HEK293 (cell line): ENCODE measurements around the gene ATP5F1D.

ENCODE experiments used
- KLF1 ChIP-seq: fragments of 450-650 bp; formaldehyde crosslinking; IDR thresholded peaks from 2 replicates; pipeline ENCODE4 v1.5.1; 2016; ENCODE audit warnings: missing biosample characterization, missing genetic modification characterization
- KLF8 ChIP-seq: fragments of 450-650 bp; formaldehyde crosslinking; IDR thresholded peaks from 2 replicates; pipeline ENCODE4 v1.5.1; 2016; ENCODE audit warnings: missing biosample characterization, missing genetic modification characterization
- MZF1 ChIP-seq: fragments of 450-650 bp; formaldehyde crosslinking; IDR thresholded peaks from 2 replicates; pipeline ENCODE4 v1.5.1; 2017; ENCODE audit warnings: missing biosample characterization, missing genetic modification characterization, borderline replicate concordance
- SP7 ChIP-seq: fragments of 450-650 bp; formaldehyde crosslinking; IDR thresholded peaks from 2 replicates; pipeline ENCODE4 v1.5.1; 2016; ENCODE audit warnings: missing biosample characterization, missing genetic modification characterization
- ZBTB20 ChIP-seq: fragments of 450-650 bp; formaldehyde crosslinking; IDR thresholded peaks from 2 replicates; pipeline ENCODE4 v1.5.1; 2016; ENCODE audit warnings: missing biosample characterization, missing genetic modification characterization
- ZBTB48 ChIP-seq: fragments of 450-650 bp; formaldehyde crosslinking; IDR thresholded peaks from 2 replicates; pipeline ENCODE4 v1.5.1; 2016; ENCODE audit warnings: missing biosample characterization, missing genetic modification characterization
- ZBTB7A ChIP-seq: fragments of 450-650 bp; formaldehyde crosslinking; IDR thresholded peaks from 2 replicates; pipeline ENCODE4 v1.5.1; 2016; ENCODE audit warnings: low read depth, missing biosample characterization, missing genetic modification characterization
- ZFP69B ChIP-seq: fragments of 450-650 bp; formaldehyde crosslinking; IDR thresholded peaks from 2 replicates; pipeline ENCODE4 v1.5.1; 2016; ENCODE audit warnings: missing biosample characterization, missing genetic modification characterization
- ZNF121 ChIP-seq: fragments of 450-650 bp; formaldehyde crosslinking; IDR thresholded peaks from 2 replicates; pipeline ENCODE4 v1.5.1; 2016; ENCODE audit warnings: missing biosample characterization, missing genetic modification characterization
- ZNF140 ChIP-seq: fragments of 450-650 bp; formaldehyde crosslinking; IDR thresholded peaks from 2 replicates; pipeline ENCODE4 v1.5.1; 2016; ENCODE audit warnings: missing biosample characterization, missing genetic modification characterization
- ZNF157 ChIP-seq: fragments of 450-650 bp; formaldehyde crosslinking; IDR thresholded peaks from 2 replicates; pipeline ENCODE4 v1.5.1; 2016; ENCODE audit warnings: missing biosample characterization, missing genetic modification characterization
- ZNF174 ChIP-seq: fragments of 450-650 bp; formaldehyde crosslinking; IDR thresholded peaks from 2 replicates; pipeline ENCODE4 v1.5.0; 2017; ENCODE audit warnings: missing biosample characterization, mild to moderate bottlenecking, missing genetic modification characterization
- ZNF214 ChIP-seq: fragments of 450-650 bp; formaldehyde crosslinking; IDR thresholded peaks from 2 replicates; pipeline ENCODE4 v1.5.1; 2017; ENCODE audit warnings: missing biosample characterization, mild to moderate bottlenecking, missing genetic modification characterization, borderline replicate concordance
- ZNF324 ChIP-seq: fragments of 450-650 bp; formaldehyde crosslinking; IDR thresholded peaks from 2 replicates; pipeline ENCODE4 v1.5.1; 2016; ENCODE audit warnings: missing biosample characterization, missing genetic modification characterization
- ZNF354C ChIP-seq: fragments of 450-650 bp; formaldehyde crosslinking; IDR thresholded peaks from 2 replicates; pipeline ENCODE4 v1.5.1; 2016; ENCODE audit warnings: missing biosample characterization, missing genetic modification characterization, low read depth, borderline replicate concordance
- ZNF391 ChIP-seq: fragments of 450-650 bp; formaldehyde crosslinking; IDR thresholded peaks from 2 replicates; pipeline ENCODE4 v1.5.1; 2016; ENCODE audit warnings: low read depth, missing biosample characterization, missing genetic modification characterization, borderline replicate concordance
- ZNF596 ChIP-seq: fragments of 450-650 bp; IDR thresholded peaks from 2 replicates; pipeline ENCODE4 v1.5.0; 2018; ENCODE audit warnings: missing biosample characterization, mild to moderate bottlenecking, missing genetic modification characterization, moderate library complexity
- ZNF76 ChIP-seq: fragments of 450-650 bp; formaldehyde crosslinking; IDR thresholded peaks from 2 replicates; pipeline ENCODE4; 2016; ENCODE audit warnings: low read depth, missing biosample characterization, missing genetic modification characterization, borderline replicate concordance
- ZNF791 ChIP-seq: fragments of 450-650 bp; formaldehyde crosslinking; IDR thresholded peaks from 2 replicates; pipeline ENCODE4 v1.5.1; 2016; ENCODE audit warnings: missing biosample characterization, missing genetic modification characterization
- ZNF830 ChIP-seq: fragments of 450-650 bp; IDR thresholded peaks from 2 replicates; pipeline ENCODE4 v1.5.0; 2018; ENCODE audit warnings: missing biosample characterization, missing genetic modification characterization, low read depth, mild to moderate bottlenecking, moderate library complexity
- ZNF837 ChIP-seq: fragments of 450-650 bp; formaldehyde crosslinking; IDR thresholded peaks from 2 replicates; pipeline ENCODE4 v1.5.1; 2016; ENCODE audit warnings: missing biosample characterization, missing genetic modification characterization
- TF ChIP-seq, protein P1 (sequence below): fragments of 450-650 bp; formaldehyde crosslinking; IDR thresholded peaks from 2 replicates; pipeline ENCODE4 v1.5.1; 2016; ENCODE audit warnings: missing biosample characterization, missing genetic modification characterization
- TF ChIP-seq, protein P2 (sequence below): fragments of 450-650 bp; IDR thresholded peaks from 2 replicates; pipeline ENCODE4 v1.5.1; 2018; ENCODE audit warnings: missing biosample characterization, missing genetic modification characterization
- TF ChIP-seq, protein P3 (sequence below): fragments of 450-650 bp; IDR thresholded peaks from 2 replicates; pipeline ENCODE4 v1.5.1; 2018; ENCODE audit warnings: missing biosample characterization, mild to moderate bottlenecking, missing genetic modification characterization
- TF ChIP-seq, protein P4 (sequence below): fragments of 450-650 bp; formaldehyde crosslinking; IDR thresholded peaks from 2 replicates; pipeline ENCODE4 v1.5.1; 2017; ENCODE audit warnings: missing biosample characterization, missing genetic modification characterization
- TF ChIP-seq, protein P5 (sequence below): fragments of 450-650 bp; formaldehyde crosslinking; conservative IDR thresholded peaks from 2 replicates; pipeline ENCODE4 v1.5.1; 2016; ENCODE audit warnings: low read depth, missing biosample characterization, missing genetic modification characterization
- TF ChIP-seq, protein P6 (sequence below): fragments of 450-650 bp; formaldehyde crosslinking; IDR thresholded peaks from 2 replicates; pipeline ENCODE4 v1.5.1; 2016; ENCODE audit warnings: missing biosample characterization, missing genetic modification characterization

Gene ATP5F1D

DNA sequence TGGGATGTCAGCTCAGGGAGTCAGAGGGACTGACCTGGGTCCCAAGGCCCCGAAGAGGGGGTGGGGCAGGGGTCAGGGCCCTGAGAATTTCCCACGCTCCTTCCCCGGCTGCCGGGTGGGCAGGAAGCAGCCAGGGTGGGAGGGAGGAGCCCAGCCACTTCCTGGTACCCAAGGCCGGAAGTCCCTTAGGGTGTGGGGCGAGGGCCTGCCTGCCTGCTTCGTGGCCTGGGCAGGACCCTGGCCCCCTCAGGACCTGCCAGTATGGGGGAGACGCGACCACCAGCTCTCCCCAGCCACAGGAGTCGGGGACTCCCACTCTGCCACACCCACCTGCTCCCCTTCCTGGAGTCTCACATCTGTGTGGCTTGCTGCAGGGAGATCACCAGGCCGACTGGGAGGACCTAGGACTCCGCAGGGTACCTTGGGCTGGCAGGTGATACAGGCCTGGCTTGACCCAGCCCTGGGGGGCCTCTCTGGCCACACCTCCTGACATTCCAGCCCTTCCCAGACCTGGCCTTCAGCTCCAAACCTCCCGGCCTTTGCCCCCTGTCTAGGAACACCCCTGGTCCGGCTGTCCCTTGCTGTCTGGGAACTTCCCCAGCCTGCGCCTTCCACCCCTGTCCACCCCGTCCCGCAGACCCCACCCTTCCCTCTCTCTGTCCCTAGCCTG, 17.8 kb downstream of the ATP5F1D start (continued):
- TF ChIP-seq ZFP69B (tag by site-specific recombination) (no peak), ZNF391 (tag by site-specific recombination) (no peak), ZNF140 (no peak), ZNF324 (tag by site-specific recombination) (no peak), MZF1 (tag by site-specific recombination) (no peak), KLF8 (peak; percentile 95), ZNF354C (tag by site-specific recombination) (no peak), SP7 (peak; percentile 70; the same call in 1 of the 2 replicates), ZNF214 (no peak), ZNF596 (tag by site-specific recombination) (no peak), ZBTB20 (tag by site-specific recombination) (peak; percentile 49; the same call in 1 of the 2 replicates), ZNF830 (tag by site-specific recombination) (no peak), ZNF174 (no peak), ZNF157 (no peak), ZBTB48 (tag by site-specific recombination) (peak; percentile 88), ZNF121 (tag by site-specific recombination) (no peak), ZNF76 (tag by site-specific recombination) (peak; percentile 50; the same call in 1 of the 2 replicates), KLF1 (peak; percentile 81), ZNF837 (no peak), ZBTB7A (tag by site-specific recombination) (no peak; the same call in none of the 2 replicates), ZNF791 (tag by site-specific recombination) (no peak)
- TF ChIP-seq, protein P1, sequence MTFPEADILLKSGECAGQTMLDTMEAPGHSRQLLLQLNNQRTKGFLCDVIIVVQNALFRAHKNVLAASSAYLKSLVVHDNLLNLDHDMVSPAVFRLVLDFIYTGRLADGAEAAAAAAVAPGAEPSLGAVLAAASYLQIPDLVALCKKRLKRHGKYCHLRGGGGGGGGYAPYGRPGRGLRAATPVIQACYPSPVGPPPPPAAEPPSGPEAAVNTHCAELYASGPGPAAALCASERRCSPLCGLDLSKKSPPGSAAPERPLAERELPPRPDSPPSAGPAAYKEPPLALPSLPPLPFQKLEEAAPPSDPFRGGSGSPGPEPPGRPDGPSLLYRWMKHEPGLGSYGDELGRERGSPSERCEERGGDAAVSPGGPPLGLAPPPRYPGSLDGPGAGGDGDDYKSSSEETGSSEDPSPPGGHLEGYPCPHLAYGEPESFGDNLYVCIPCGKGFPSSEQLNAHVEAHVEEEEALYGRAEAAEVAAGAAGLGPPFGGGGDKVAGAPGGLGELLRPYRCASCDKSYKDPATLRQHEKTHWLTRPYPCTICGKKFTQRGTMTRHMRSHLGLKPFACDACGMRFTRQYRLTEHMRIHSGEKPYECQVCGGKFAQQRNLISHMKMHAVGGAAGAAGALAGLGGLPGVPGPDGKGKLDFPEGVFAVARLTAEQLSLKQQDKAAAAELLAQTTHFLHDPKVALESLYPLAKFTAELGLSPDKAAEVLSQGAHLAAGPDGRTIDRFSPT (tag by site-specific recombination): peak; percentile 90
- TF ChIP-seq, protein P2, sequence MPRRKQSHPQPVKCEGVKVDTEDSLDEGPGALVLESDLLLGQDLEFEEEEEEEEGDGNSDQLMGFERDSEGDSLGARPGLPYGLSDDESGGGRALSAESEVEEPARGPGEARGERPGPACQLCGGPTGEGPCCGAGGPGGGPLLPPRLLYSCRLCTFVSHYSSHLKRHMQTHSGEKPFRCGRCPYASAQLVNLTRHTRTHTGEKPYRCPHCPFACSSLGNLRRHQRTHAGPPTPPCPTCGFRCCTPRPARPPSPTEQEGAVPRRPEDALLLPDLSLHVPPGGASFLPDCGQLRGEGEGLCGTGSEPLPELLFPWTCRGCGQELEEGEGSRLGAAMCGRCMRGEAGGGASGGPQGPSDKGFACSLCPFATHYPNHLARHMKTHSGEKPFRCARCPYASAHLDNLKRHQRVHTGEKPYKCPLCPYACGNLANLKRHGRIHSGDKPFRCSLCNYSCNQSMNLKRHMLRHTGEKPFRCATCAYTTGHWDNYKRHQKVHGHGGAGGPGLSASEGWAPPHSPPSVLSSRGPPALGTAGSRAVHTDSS: no peak
- TF ChIP-seq, protein P3, sequence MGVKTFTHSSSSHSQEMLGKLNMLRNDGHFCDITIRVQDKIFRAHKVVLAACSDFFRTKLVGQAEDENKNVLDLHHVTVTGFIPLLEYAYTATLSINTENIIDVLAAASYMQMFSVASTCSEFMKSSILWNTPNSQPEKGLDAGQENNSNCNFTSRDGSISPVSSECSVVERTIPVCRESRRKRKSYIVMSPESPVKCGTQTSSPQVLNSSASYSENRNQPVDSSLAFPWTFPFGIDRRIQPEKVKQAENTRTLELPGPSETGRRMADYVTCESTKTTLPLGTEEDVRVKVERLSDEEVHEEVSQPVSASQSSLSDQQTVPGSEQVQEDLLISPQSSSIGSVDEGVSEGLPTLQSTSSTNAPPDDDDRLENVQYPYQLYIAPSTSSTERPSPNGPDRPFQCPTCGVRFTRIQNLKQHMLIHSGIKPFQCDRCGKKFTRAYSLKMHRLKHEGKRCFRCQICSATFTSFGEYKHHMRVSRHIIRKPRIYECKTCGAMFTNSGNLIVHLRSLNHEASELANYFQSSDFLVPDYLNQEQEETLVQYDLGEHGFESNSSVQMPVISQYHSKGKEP (tag by site-specific recombination): no peak
- TF ChIP-seq, protein P4, sequence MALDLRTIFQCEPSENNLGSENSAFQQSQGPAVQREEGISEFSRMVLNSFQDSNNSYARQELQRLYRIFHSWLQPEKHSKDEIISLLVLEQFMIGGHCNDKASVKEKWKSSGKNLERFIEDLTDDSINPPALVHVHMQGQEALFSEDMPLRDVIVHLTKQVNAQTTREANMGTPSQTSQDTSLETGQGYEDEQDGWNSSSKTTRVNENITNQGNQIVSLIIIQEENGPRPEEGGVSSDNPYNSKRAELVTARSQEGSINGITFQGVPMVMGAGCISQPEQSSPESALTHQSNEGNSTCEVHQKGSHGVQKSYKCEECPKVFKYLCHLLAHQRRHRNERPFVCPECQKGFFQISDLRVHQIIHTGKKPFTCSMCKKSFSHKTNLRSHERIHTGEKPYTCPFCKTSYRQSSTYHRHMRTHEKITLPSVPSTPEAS: no peak
- TF ChIP-seq, protein P5, sequence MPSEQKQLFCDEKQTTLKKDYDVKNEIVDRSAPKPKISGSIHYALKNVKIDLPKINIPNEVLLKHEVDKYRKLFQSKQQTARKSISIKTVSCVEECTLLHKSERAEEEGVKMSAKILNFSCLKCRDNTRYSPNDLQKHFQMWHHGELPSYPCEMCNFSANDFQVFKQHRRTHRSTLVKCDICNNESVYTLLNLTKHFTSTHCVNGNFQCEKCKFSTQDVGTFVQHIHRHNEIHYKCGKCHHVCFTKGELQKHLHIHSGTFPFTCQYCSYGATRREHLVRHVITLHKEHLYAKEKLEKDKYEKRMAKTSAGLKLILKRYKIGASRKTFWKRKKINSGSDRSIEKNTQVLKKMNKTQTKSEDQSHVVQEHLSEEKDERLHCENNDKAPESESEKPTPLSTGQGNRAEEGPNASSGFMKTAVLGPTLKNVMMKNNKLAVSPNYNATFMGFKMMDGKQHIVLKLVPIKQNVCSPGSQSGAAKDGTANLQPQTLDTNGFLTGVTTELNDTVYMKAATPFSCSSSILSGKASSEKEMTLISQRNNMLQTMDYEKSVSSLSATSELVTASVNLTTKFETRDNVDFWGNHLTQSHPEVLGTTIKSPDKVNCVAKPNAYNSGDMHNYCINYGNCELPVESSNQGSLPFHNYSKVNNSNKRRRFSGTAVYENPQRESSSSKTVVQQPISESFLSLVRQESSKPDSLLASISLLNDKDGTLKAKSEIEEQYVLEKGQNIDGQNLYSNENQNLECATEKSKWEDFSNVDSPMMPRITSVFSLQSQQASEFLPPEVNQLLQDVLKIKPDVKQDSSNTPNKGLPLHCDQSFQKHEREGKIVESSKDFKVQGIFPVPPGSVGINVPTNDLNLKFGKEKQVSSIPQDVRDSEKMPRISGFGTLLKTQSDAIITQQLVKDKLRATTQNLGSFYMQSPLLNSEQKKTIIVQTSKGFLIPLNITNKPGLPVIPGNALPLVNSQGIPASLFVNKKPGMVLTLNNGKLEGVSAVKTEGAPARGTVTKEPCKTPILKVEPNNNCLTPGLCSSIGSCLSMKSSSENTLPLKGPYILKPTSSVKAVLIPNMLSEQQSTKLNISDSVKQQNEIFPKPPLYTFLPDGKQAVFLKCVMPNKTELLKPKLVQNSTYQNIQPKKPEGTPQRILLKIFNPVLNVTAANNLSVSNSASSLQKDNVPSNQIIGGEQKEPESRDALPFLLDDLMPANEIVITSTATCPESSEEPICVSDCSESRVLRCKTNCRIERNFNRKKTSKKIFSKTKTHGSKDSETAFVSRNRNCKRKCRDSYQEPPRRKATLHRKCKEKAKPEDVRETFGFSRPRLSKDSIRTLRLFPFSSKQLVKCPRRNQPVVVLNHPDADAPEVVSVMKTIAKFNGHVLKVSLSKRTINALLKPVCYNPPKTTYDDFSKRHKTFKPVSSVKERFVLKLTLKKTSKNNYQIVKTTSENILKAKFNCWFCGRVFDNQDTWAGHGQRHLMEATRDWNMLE (tag by site-specific recombination): no peak
- TF ChIP-seq, protein P6, sequence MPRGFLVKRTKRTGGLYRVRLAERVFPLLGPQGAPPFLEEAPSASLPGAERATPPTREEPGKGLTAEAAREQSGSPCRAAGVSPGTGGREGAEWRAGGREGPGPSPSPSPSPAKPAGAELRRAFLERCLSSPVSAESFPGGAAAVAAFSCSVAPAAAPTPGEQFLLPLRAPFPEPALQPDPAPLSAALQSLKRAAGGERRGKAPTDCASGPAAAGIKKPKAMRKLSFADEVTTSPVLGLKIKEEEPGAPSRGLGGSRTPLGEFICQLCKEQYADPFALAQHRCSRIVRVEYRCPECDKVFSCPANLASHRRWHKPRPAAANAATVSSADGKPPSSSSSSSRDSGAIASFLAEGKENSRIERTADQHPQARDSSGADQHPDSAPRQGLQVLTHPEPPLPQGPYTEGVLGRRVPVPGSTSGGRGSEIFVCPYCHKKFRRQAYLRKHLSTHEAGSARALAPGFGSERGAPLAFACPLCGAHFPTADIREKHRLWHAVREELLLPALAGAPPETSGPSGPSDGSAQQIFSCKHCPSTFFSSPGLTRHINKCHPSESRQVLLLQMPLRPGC: no peak
